ENCODE measurements around the gene FAR2.

DNA sequence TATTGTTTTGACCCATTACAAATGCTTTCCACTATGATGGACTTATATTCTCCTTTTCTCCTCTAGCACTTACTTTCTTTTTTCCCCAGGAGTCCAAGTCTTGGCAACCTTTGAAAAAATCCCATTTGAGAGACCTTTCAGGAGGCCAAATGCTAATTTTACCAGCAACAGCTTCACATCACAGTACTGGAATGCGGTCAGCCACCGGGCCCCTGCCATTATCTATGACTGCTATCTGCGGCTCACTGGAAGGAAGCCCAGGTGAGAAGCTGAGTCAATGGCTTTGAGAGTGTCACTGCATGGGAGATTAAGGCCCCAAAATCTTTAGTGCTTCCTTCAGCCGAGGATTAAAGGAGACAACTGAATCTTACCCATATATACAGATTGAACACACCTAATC lies 167.7 kb downstream of the FAR2 start:
- TF ChIP-seq, protein P1, sequence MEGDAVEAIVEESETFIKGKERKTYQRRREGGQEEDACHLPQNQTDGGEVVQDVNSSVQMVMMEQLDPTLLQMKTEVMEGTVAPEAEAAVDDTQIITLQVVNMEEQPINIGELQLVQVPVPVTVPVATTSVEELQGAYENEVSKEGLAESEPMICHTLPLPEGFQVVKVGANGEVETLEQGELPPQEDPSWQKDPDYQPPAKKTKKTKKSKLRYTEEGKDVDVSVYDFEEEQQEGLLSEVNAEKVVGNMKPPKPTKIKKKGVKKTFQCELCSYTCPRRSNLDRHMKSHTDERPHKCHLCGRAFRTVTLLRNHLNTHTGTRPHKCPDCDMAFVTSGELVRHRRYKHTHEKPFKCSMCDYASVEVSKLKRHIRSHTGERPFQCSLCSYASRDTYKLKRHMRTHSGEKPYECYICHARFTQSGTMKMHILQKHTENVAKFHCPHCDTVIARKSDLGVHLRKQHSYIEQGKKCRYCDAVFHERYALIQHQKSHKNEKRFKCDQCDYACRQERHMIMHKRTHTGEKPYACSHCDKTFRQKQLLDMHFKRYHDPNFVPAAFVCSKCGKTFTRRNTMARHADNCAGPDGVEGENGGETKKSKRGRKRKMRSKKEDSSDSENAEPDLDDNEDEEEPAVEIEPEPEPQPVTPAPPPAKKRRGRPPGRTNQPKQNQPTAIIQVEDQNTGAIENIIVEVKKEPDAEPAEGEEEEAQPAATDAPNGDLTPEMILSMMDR (IDR thresholded peaks at IDR 0.05) = no peak
- no peak for TF ChIP-seq POLR2A (IDR thresholded peaks at IDR 0.05)
